ENCODE results near the gene DNASE1L3.
A peak's percentile ranks its signal among the peaks of the same experiment; 100 is the strongest.

The DNASE1L3 gene

GRCh38 chr3:58242340-58242739, 31.6 kb upstream of the DNASE1L3 start:
- H3K27me3 ChIP-seq (ENCODE audit: insufficient read depth, low read depth): no peaks in the 10 kb centered on the region
- H3K27ac ChIP-seq: no peak overlapping the region
- no peak overlapping the region for H2AFZ ChIP-seq (ENCODE audit: low read depth)
- H3K36me3 ChIP-seq (ENCODE audit: insufficient read depth): no peaks in the 10 kb centered on the region
- no peak overlapping the region for H3K9ac ChIP-seq
- peaks cover 5% of the 10 kb centered on the region for H3K4me1 ChIP-seq (ENCODE audit: low read depth, poor library complexity, severe bottlenecking)
- no peak overlapping the region for H3K4me2 ChIP-seq
- TF ChIP-seq CTCF (conservative IDR thresholded peaks at IDR 0.05; ENCODE audit: low read depth, low read length): no peak
- H4K20me1 ChIP-seq (ENCODE audit: insufficient read depth): no peaks in the 10 kb centered on the region
- no peak overlapping the region for H3K4me3 ChIP-seq (IDR thresholded peaks at IDR 0.05; ENCODE audit: insufficient read depth, low read depth, low read length)
- no peaks in the 10 kb centered on the region for H3K79me2 ChIP-seq (ENCODE audit: insufficient read depth, low read depth)

GRCh38 chr3:58241306-58242044, 30.7 kb upstream of the DNASE1L3 start:
- Histone ChIP-seq H3K9ac (no peak overlapping the region), H3K27me3 (ENCODE audit: insufficient read depth, low read depth) (no peaks in the 10 kb centered on the region), H2AFZ (ENCODE audit: low read depth) (no peak overlapping the region), H3K79me2 (ENCODE audit: insufficient read depth, low read depth) (no peaks in the 10 kb centered on the region), H3K4me1 (ENCODE audit: low read depth, poor library complexity, severe bottlenecking) (peaks cover 5% of the 10 kb centered on the region), H4K20me1 (ENCODE audit: insufficient read depth) (no peaks in the 10 kb centered on the region), H3K4me2 (peak overlapping the region; percentile 25; the same call in 1 of the 2 replicates), H3K4me3 (IDR thresholded peaks at IDR 0.05; ENCODE audit: insufficient read depth, low read depth, low read length) (no peak overlapping the region), H3K36me3 (ENCODE audit: insufficient read depth) (no peaks in the 10 kb centered on the region), H3K27ac (no peak overlapping the region)
- TF ChIP-seq CTCF (conservative IDR thresholded peaks at IDR 0.05; ENCODE audit: low read depth, low read length): no peak

GRCh38 chr3:58238830-58239229, 28.1 kb upstream of the DNASE1L3 start:
- Histone ChIP-seq H3K9ac (no peak overlapping the region), H3K27me3 (ENCODE audit: insufficient read depth, low read depth) (no peaks in the 10 kb centered on the region), H3K79me2 (ENCODE audit: insufficient read depth, low read depth) (no peaks in the 10 kb centered on the region), H3K36me3 (ENCODE audit: insufficient read depth) (no peaks in the 10 kb centered on the region), H3K4me1 (ENCODE audit: low read depth, poor library complexity, severe bottlenecking) (peaks cover 5% of the 10 kb centered on the region), H3K4me2 (peak overlapping the region; percentile 66), H2AFZ (ENCODE audit: low read depth) (no peak overlapping the region; the same call in 1 of the 2 replicates), H3K4me3 (IDR thresholded peaks at IDR 0.05; ENCODE audit: insufficient read depth, low read depth, low read length) (no peak overlapping the region), H4K20me1 (ENCODE audit: insufficient read depth) (no peaks in the 10 kb centered on the region), H3K27ac (no peak overlapping the region)
- TF ChIP-seq CTCF (conservative IDR thresholded peaks at IDR 0.05; ENCODE audit: low read depth, low read length): no peak

- Histone ChIP-seq H3K36me3 (ENCODE audit: insufficient read depth) (no peaks in the 10 kb centered on the region), H3K27ac (no peak overlapping the region), H3K4me2 (peak overlapping the region; percentile 66), H3K4me1 (ENCODE audit: low read depth, poor library complexity, severe bottlenecking) (peaks cover 5% of the 10 kb centered on the region), H3K4me3 (IDR thresholded peaks at IDR 0.05; ENCODE audit: insufficient read depth, low read depth, low read length) (no peak overlapping the region), H2AFZ (ENCODE audit: low read depth) (peak overlapping the region; percentile 93), H3K79me2 (ENCODE audit: insufficient read depth, low read depth) (no peaks in the 10 kb centered on the region), H4K20me1 (ENCODE audit: insufficient read depth) (no peaks in the 10 kb centered on the region), H3K27me3 (ENCODE audit: insufficient read depth, low read depth) (no peaks in the 10 kb centered on the region), H3K9ac (peak overlapping the region; percentile 39; the same call in 1 of the 2 replicates)
- no peak for TF ChIP-seq CTCF (conservative IDR thresholded peaks at IDR 0.05; ENCODE audit: low read depth, low read length)
Observed at GRCh38 chr3:58237941-58238681, 27.3 kb upstream of the DNASE1L3 start.

Data from KMS-11 (cell line).